Measurements from ENCODE around the gene KCNIP1. TPM values are rescaled to one million over a fixed set of nuclear protein-coding genes. Genes with fewer than 3 reads are reported as not detected.
A peak's percentile ranks its signal among the peaks of the same experiment; 100 is the strongest.

The KCNIP1 gene
- total and polyA plus RNA-seq, 2 of the 8 experiments (the other 6 are each of a cell fraction or from before 2014, with no cell fraction given), result 0.52 to 0.83 TPM

GRCh38 chr5:170623576-170624181 is 119.9 kb downstream of the KCNIP1 start:
- H2AFZ ChIP-seq (ENCODE audit: low read length), result no peak overlapping the region
- H3K9ac ChIP-seq (replicated peaks in 1 of 4; ENCODE audit: extremely low read depth in 1 of 4, low read depth in 3 of 4, low read length in 3 of 4), result no peak overlapping the region
- H3K36me3 ChIP-seq (ENCODE audit: control insufficient read depth in 2 of 4, insufficient read depth in 4 of 4, low read length in 3 of 4), result no peaks in the 10 kb centered on the region
- CTCF ChIA-PET (ENCODE audit: partially characterized antibody), result interaction anchor here (0.6 to 39.4 kb wide), 20 partner anchors 2 to 400 kb away, joined by 3 to 982 read pairs (median 5); no protein-coding TSS in a partner anchor
- H3K9me3 ChIP-seq (ENCODE audit: insufficient read depth in 2 of 2, low read depth in 1 of 2, low read length in 1 of 2), result no peaks in the 10 kb centered on the region
- H4K5ac ChIP-seq (ENCODE audit: insufficient read length, low read depth, low read length), result no peak overlapping the region
- no peaks in the 10 kb centered on the region for H3K79me1 ChIP-seq (ENCODE audit: low read depth, low read length)
- FAIRE-seq, result peak; percentile 91
- no peak overlapping the region for H3K14ac ChIP-seq (ENCODE audit: insufficient read length)
- no peak overlapping the region for H3K4ac ChIP-seq (replicated peaks; ENCODE audit: insufficient read length, low read depth, low read length)
- no peaks in the 10 kb centered on the region for H3K79me2 ChIP-seq (ENCODE audit: control insufficient read depth in 1 of 2, insufficient read depth in 2 of 2, low read length in 2 of 2)
- no peaks in the 10 kb centered on the region; a peak in 2 of 7 replicates for H3K27me3 ChIP-seq (replicated peaks in 1 of 4; ENCODE audit: control insufficient read depth in 3 of 4, extremely low read depth in 1 of 4, insufficient read depth in 3 of 4, low read length in 3 of 4)
- H3K4me2 ChIP-seq (ENCODE audit: insufficient read depth in 1 of 2, low read depth in 2 of 2, low read length in 2 of 2), result no peak overlapping the region
- no peak overlapping the region for H3K18ac ChIP-seq (ENCODE audit: extremely low read depth, low read length)
- H4K91ac ChIP-seq (replicated peaks; ENCODE audit: insufficient read length, low read length), result no peak overlapping the region
- peak in 1 of 2 experiments; percentile 79 for DNase-seq (ENCODE audit: low read depth in 1 of 2, low spot score in 2 of 2)
- peaks cover 0 to 3% of the 10 kb centered on the region in 2 experiments for H4K20me1 ChIP-seq (replicated peaks in 1 of 2; ENCODE audit: control insufficient read depth in 1 of 2, insufficient read depth in 2 of 2, low read length in 2 of 2)
- H2AK5ac ChIP-seq (ENCODE audit: low read depth, low read length), result no peak overlapping the region
- H3K56ac ChIP-seq (replicated peaks; ENCODE audit: insufficient read length, low read depth, low read length), result no peak overlapping the region
- H2BK5ac ChIP-seq (ENCODE audit: low read depth, low read length), result no peak overlapping the region
- H2BK120ac ChIP-seq (replicated peaks; ENCODE audit: low read depth, low read length), result no peak overlapping the region
- no peaks in the 10 kb centered on the region for H3K23me2 ChIP-seq (ENCODE audit: low read depth, low read length)
- H2BK20ac ChIP-seq (ENCODE audit: low read length), result no peak overlapping the region
- no peak overlapping the region for H2BK15ac ChIP-seq (ENCODE audit: low read length)
- peak; percentile 52; the same call in 1 of the 2 replicates for TF ChIP-seq CREB1 (IDR thresholded peaks at IDR 0.05)
- TF ChIP-seq TAF1 (IDR thresholded peaks at IDR 0.05; ENCODE audit: low read depth, low read length), result no peak
- TF ChIP-seq RAD21 (IDR thresholded peaks at IDR 0.05 in 1 of 2, conservative IDR thresholded peaks at IDR 0.05 in 1 of 2; ENCODE audit: low read depth in 2 of 2, low read length in 2 of 2), result peak; percentile 96 to 98
- peak; percentile 83 for TF ChIP-seq YY1 (IDR thresholded peaks at IDR 0.05; ENCODE audit: low read depth, low read length)
- peak in 2 of 3 experiments; percentile 93; a peak in 3 of 4 replicates for TF ChIP-seq CTCF (IDR thresholded peaks at IDR 0.05; ENCODE audit: control extremely low read depth in 1 of 3, insufficient read depth in 1 of 3, low read depth in 1 of 3, low read length in 3 of 3)
- TF ChIP-seq MAX (IDR thresholded peaks at IDR 0.05), result 0 out of 2 replicates have a peak, but pooled peaks have one; percentile 39
- TF ChIP-seq EZH2 (IDR thresholded peaks at IDR 0.05; ENCODE audit: low read depth, low read length, severe bottlenecking), result no peak
- no peak overlapping the region for H3K23ac ChIP-seq (ENCODE audit: insufficient read length)
- no peak overlapping the region for H3K27ac ChIP-seq (ENCODE audit: low read depth, low read length)
- no peak overlapping the region for H3K4me3 ChIP-seq (ENCODE audit: extremely low read depth in 1 of 4, insufficient read depth in 2 of 4, low read depth in 3 of 4, low read length in 4 of 4)
- H2BK12ac ChIP-seq (ENCODE audit: low read depth, low read length), result no peak overlapping the region
- no peak overlapping the region for H4K8ac ChIP-seq (ENCODE audit: extremely low read depth, insufficient read depth, low read length)
- POLR2A ChIA-PET (ENCODE audit: partially characterized antibody), result no interaction called here
- WGBS, 2 experiments (ENCODE audit: extremely low coverage in 1 of 2, insufficient coverage in 1 of 2, insufficient read length in 1 of 2, insufficient replicate concordance in 2 of 2, low coverage in 1 of 2, low lambda C conversion rate in 2 of 2, missing lambda C conversion rate in 1 of 2), result 41% methylated on average over 16 of the region's 16 CpGs; no CpG with 5 or more reads in 1 of the 2 experiments
- H3K4me1 ChIP-seq (replicated peaks in 1 of 4; ENCODE audit: control insufficient read depth in 3 of 4, insufficient read depth in 4 of 4, low read length in 3 of 4), result peaks cover 0 to 10% (median 3%) of the 10 kb centered on the region in 4 experiments; a peak in 6 of 7 replicates

Data from H1 (cell line).